Ovary (tissue), 3 donors: ENCODE results near the gene OR2S2.

ENCODE experiments used
- CTCF ChIP-seq, 3 donors: fragments of 450-650 bp in 2 of 3; fragments of 200-600 bp in 1 of 3; IDR thresholded peaks; one replicate each; pipeline versions ENCODE4 v1.5.1 to v1.8.0; 2016 to 2022; ENCODE audit warnings: antibody characterized with exemption in 3 of 3, mild to moderate bottlenecking in 1 of 3
- EP300 ChIP-seq: sonication (generic); formaldehyde crosslinking; IDR thresholded peaks from one replicate; pipeline ENCODE4 v1.6.1; 2017; ENCODE audit warnings: antibody characterized with exemption
- POLR2A ChIP-seq: fragments of 450-650 bp; IDR thresholded peaks from one replicate; pipeline ENCODE4 v1.6.1; 2017; ENCODE audit warnings: antibody characterized with exemption, mild to moderate bottlenecking, moderate library complexity
- donor health status: DM: no; HTN: no; CAD: no.

GRCh38 chr9:35910613-35911359, 47.2 kb downstream of the OR2S2 start:
- no peak for TF ChIP-seq CTCF (IDR thresholded peaks at IDR 0.05)
- TF ChIP-seq POLR2A = no peak
- TF ChIP-seq EP300 = no peak
